BLaER1 treated with 17β-estradiol and CSF1 and Interleukin-3, amounts not matched to agents 10 nM and 100 nM (cell line): ENCODE results near the gene BRD7.
A peak's percentile ranks its signal among the peaks of the same experiment; 100 is the strongest.

Source experiments
- H3K27ac ChIP-seq, 11 experiments: shearing (Covaris generic); formaldehyde crosslinking; 2 replicates each; pipeline ENCODE4 v1.8.1; 2022
- H3K27me3 ChIP-seq, 11 experiments: shearing (Covaris generic); formaldehyde crosslinking; 2 replicates each; pipeline ENCODE4 v1.8.1; 2022
- H3K36me3 ChIP-seq, 11 experiments: shearing (Covaris generic); formaldehyde crosslinking; 2 replicates each; pipeline ENCODE4 v1.8.1; 2022
- H3K4me1 ChIP-seq, 10 experiments: shearing (Covaris generic); formaldehyde crosslinking; 2 replicates each; pipeline ENCODE4 v1.8.1; 2022
- H3K4me2 ChIP-seq, 11 experiments: shearing (Covaris generic); formaldehyde crosslinking; 2 replicates each; pipeline ENCODE4 v1.8.1; 2022
- H3K4me3 ChIP-seq, 10 experiments: shearing (Covaris generic); formaldehyde crosslinking; 2 replicates each; pipeline ENCODE4 v1.8.1; 2022
- H3K9ac ChIP-seq, 11 experiments: shearing (Covaris generic); formaldehyde crosslinking; 2 replicates each; pipeline ENCODE4 v1.8.1; 2022
- H3K9me3 ChIP-seq, 11 experiments: shearing (Covaris generic); formaldehyde crosslinking; replicated peaks in 1 of 11; 2 replicates each; pipeline ENCODE4 v1.8.1; 2022
- H4K20me1 ChIP-seq, 11 experiments: shearing (Covaris generic); formaldehyde crosslinking; 2 replicates each; pipeline ENCODE4 v1.8.1; 2022
- Cebpa-rat ChIP-seq, 11 experiments: shearing (Covaris generic); IDR thresholded peaks; 2 replicates each; pipeline ENCODE4 v1.8.1; 2022

Gene BRD7

DNA sequence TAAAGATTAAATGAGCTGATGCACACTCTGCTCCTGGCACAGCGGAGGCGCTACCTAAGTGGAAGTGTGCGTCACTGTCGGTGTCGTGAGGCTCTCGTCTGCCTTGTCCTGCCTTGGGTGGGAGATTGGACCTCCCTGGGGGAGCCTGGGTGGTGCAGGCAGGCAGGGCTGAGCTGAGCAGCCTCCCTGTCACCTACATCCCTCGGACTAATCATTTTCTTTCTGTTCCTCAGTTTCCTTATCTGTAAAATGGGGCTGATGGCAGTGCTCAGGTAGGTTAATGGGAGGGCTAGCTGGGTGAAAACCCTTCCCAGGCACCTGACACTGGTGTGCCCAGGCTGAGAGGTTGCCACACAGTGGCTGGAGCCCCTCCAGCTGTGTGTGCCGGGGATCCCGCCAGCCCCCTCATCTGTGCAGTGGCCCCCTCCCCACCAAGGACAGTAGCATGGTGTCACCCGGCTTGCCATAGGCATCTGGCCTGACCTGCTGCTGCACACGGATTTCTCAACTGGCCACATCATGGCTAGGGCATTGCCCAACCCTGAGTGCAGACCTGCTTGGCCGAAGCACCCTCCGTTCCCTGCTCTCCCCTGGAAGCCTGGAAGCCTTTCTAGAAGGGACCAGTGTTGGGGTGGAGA lies 98.2 kb downstream of the BRD7 start:
- Histone ChIP-seq H4K20me1 (peaks cover 0 to 36% (median 0%) of the 10 kb centered on the region in 11 experiments; a peak in 6 of 22 replicates), H3K4me3 (no peak overlapping the region), H3K4me2 (peak overlapping the region in 8 of 11 experiments; percentile 96 to 100 (median 99); a peak in 14 of 22 replicates), H3K9ac (peak overlapping the region in 1 of 11 experiments; percentile 97; a peak in 2 of 22 replicates), H3K36me3 (peaks cover 0 to 18% (median 0%) of the 10 kb centered on the region in 11 experiments; a peak in 5 of 22 replicates), H3K4me1 (peaks cover 74 to 98% (median 95%) of the 10 kb centered on the region in 10 experiments), H3K27ac (peak overlapping the region in 5 of 11 experiments; percentile 98 to 100 (median 99); a peak in 6 of 22 replicates), H3K9me3 (no peaks in the 10 kb centered on the region), H3K27me3 (no peaks in the 10 kb centered on the region)
- TF ChIP-seq Cebpa-rat (IDR thresholded peaks at IDR 0.05): no peak

GRCh38 chr16:50269769-50270509 lies 98.8 kb downstream of the BRD7 start:
- Histone ChIP-seq H4K20me1 (peaks cover 0 to 32% (median 0%) of the 10 kb centered on the region in 11 experiments; a peak in 6 of 22 replicates), H3K36me3 (peaks cover 0 to 18% (median 0%) of the 10 kb centered on the region in 11 experiments; a peak in 5 of 22 replicates), H3K9me3 (no peaks in the 10 kb centered on the region), H3K4me3 (no peak overlapping the region), H3K4me1 (peaks cover 74 to 98% (median 95%) of the 10 kb centered on the region in 10 experiments), H3K27me3 (no peaks in the 10 kb centered on the region), H3K9ac (no peak overlapping the region), H3K27ac (peak overlapping the region in 6 of 11 experiments; percentile 19 to 90 (median 58); a peak in 7 of 22 replicates), H3K4me2 (peak overlapping the region in 9 of 11 experiments; percentile 6 to 100 (median 99); a peak in 14 of 22 replicates)
- no peak for TF ChIP-seq Cebpa-rat (IDR thresholded peaks at IDR 0.05)

- peaks cover 0 to 32% (median 0%) of the 10 kb centered on the region in 11 experiments; a peak in 6 of 22 replicates for H4K20me1 ChIP-seq
Observed at GRCh38 chr16:50269061-50269705, 99.6 kb downstream of the BRD7 start.

DNA sequence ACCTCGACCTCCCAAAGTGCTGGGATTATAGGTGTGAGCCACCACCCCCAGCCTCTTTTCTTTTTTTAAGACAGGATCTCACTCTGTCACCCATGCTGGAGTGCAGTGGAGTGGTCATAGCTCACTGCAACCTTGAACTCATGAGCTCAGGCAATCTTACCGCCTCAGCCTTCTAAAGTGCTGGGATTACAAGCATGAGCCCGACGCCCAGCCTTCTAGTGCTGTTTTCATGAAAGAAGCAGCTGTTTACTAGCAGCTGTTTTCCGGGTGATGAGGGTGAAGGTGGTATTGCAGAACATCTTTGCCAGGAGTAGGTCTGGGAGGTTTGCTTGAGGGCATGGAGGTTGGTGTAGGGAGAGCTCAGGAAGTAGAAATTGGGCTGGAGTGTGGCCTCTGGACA lies 100.4 kb downstream of the BRD7 start:
- Histone ChIP-seq H3K27me3 (no peaks in the 10 kb centered on the region), H3K9me3 (no peaks in the 10 kb centered on the region), H3K4me3 (peak overlapping the region in 5 of 10 experiments; percentile 3 to 75 (median 64); a peak in 7 of 20 replicates), H3K4me2 (peak overlapping the region; percentile 86 to 100 (median 98)), H3K36me3 (peaks cover 0 to 18% (median 0%) of the 10 kb centered on the region in 11 experiments; a peak in 5 of 22 replicates), H4K20me1 (peaks cover 0 to 31% (median 0%) of the 10 kb centered on the region in 11 experiments; a peak in 6 of 22 replicates), H3K4me1 (peaks cover 74 to 100% (median 100%) of the 10 kb centered on the region in 10 experiments), H3K27ac (peak overlapping the region in 9 of 11 experiments; percentile 0 to 90 (median 83); a peak in 16 of 22 replicates), H3K9ac (peak overlapping the region in 8 of 11 experiments; percentile 1 to 83 (median 78); a peak in 12 of 22 replicates)
- no peak for TF ChIP-seq Cebpa-rat (IDR thresholded peaks at IDR 0.05)

More at GRCh38 chr16:50269061-50269705, 99.6 kb downstream of the BRD7 start:
- peak overlapping the region in 8 of 11 experiments; percentile 7 to 90 (median 62); a peak in 12 of 22 replicates for H3K27ac ChIP-seq
- peak overlapping the region in 2 of 11 experiments; percentile 6 to 17; a peak in 3 of 22 replicates for H3K9ac ChIP-seq
- H3K4me3 ChIP-seq: peak overlapping the region in 1 of 10 experiments; percentile 71; a peak in 1 of 20 replicates
- peaks cover 0 to 18% (median 0%) of the 10 kb centered on the region in 11 experiments; a peak in 5 of 22 replicates for H3K36me3 ChIP-seq
- TF ChIP-seq Cebpa-rat (IDR thresholded peaks at IDR 0.05): no peak
- H3K27me3 ChIP-seq: no peaks in the 10 kb centered on the region
- H3K9me3 ChIP-seq: no peaks in the 10 kb centered on the region
- peak overlapping the region in 9 of 11 experiments; percentile 6 to 100 (median 99); a peak in 16 of 22 replicates for H3K4me2 ChIP-seq
- H3K4me1 ChIP-seq: peaks cover 74 to 100% (median 97%) of the 10 kb centered on the region in 10 experiments

DNA sequence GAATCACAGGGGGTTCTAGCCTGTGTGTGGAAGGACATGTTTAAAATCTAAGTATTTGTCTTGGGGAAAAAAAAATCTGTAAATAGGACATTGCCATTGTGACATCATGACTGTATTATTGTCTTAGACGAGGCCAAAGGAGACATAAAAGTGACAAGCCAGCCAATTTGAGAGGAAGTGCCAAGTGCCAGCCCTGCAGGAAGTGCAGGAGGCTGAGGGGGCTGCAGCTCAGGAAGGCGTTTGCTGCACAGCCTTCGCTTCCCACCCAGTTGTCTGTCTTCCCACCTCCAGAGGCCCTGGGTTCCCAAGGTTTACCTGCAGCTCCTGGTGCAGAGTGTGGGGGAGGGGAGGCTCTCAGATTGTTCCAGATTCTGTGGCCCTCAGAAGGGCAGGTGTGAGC lies 101.1 kb downstream of the BRD7 start:
- Histone ChIP-seq H3K4me1 (peaks cover 74 to 100% (median 100%) of the 10 kb centered on the region in 10 experiments), H3K27ac (peak overlapping the region; percentile 21 to 90 (median 83); a peak in 20 of 22 replicates), H3K27me3 (no peaks in the 10 kb centered on the region), H3K9me3 (no peaks in the 10 kb centered on the region), H3K4me3 (peak overlapping the region in 7 of 10 experiments; percentile 52 to 75 (median 63); a peak in 13 of 20 replicates), H3K4me2 (peak overlapping the region; percentile 86 to 100 (median 98)), H3K9ac (peak overlapping the region; percentile 1 to 83 (median 78); a peak in 16 of 22 replicates), H3K36me3 (peaks cover 0 to 18% (median 0%) of the 10 kb centered on the region in 11 experiments; a peak in 5 of 22 replicates), H4K20me1 (peaks cover 0 to 31% (median 0%) of the 10 kb centered on the region in 11 experiments; a peak in 5 of 22 replicates)
- TF ChIP-seq Cebpa-rat (IDR thresholded peaks at IDR 0.05): no peak

DNA sequence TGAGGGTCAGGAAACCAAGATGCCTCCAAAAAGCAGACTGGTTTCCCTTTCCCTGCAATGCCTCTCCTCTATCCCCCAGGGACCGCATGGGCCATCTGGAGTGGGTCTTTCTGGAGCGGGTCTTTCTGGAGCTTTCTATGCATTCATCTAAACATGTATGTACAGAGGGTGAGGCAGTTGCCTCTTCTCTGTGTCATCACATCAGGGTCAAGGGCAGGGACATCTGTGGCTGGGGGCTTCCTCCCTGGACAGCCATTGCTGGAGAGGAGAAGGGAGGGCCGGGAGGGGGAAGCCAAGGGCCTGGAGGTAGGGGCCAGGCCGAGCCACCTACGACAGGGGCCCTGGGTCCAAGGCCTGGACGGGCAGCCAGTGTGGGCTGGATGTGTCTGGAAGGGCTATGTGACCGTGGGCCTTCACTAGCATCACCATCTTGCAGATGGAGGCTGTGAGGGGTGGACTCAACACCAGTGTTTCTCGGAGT lies 101.6 kb downstream of the BRD7 start:
- TF ChIP-seq Cebpa-rat (IDR thresholded peaks at IDR 0.05): no peak
- H3K4me2 ChIP-seq: peak overlapping the region; percentile 86 to 100 (median 98)
- peak overlapping the region in 9 of 10 experiments; percentile 49 to 75 (median 60); a peak in 17 of 20 replicates for H3K4me3 ChIP-seq
- no peaks in the 10 kb centered on the region for H3K27me3 ChIP-seq
- H3K4me1 ChIP-seq: peaks cover 73 to 100% (median 100%) of the 10 kb centered on the region in 10 experiments
- peaks cover 0 to 18% (median 0%) of the 10 kb centered on the region in 11 experiments; a peak in 4 of 22 replicates for H3K36me3 ChIP-seq
- peaks cover 0 to 31% (median 0%) of the 10 kb centered on the region in 11 experiments; a peak in 5 of 22 replicates for H4K20me1 ChIP-seq
- peak overlapping the region; percentile 21 to 90 (median 83); a peak in 21 of 22 replicates for H3K27ac ChIP-seq
- H3K9me3 ChIP-seq: no peaks in the 10 kb centered on the region
- peak overlapping the region; percentile 66 to 83 (median 78); a peak in 19 of 22 replicates for H3K9ac ChIP-seq

GRCh38 chr16:50266337-50267091 lies 102.3 kb downstream of the BRD7 start, which contains the start of gene ADCY7:
ADCY7 (plus strand) TSS chr16:50266551; CDS start chr16:50288180, 21,629 bp downstream.
- Histone ChIP-seq H3K27me3 (no peaks in the 10 kb centered on the region; a peak in 1 of 22 replicates), H3K4me3 (peak within 1 kb of the TSS in 9 of 10 experiments; percentile 49 to 75 (median 60); a peak in 18 of 20 replicates), H3K36me3 (peaks cover 0 to 12% (median 0%) of the 10 kb centered on the region in 11 experiments; a peak in 4 of 22 replicates), H3K9me3 (no peaks in the 10 kb centered on the region), H3K9ac (peak within 1 kb of the TSS; percentile 66 to 83 (median 78)), H3K4me1 (peaks cover 73 to 100% (median 100%) of the 10 kb centered on the region in 10 experiments), H3K27ac (peak within 1 kb of the TSS; percentile 21 to 90 (median 83); a peak in 21 of 22 replicates), H4K20me1 (peaks cover 0 to 25% (median 0%) of the 10 kb centered on the region in 11 experiments; a peak in 5 of 22 replicates), H3K4me2 (peak within 1 kb of the TSS; percentile 86 to 100 (median 98))
- TF ChIP-seq Cebpa-rat (IDR thresholded peaks at IDR 0.05): no peak
